Measurements from ENCODE around the gene STXBP2. TPM values are rescaled to one million over a fixed set of nuclear protein-coding genes. Genes with fewer than 3 reads are reported as not detected.

The STXBP2 gene
- total RNA-seq, 1 experiment from 2014 or later = 141 TPM

GRCh38 chr19:7641290-7642276 is 4.7 kb downstream of the STXBP2 start:
- H3K79me2 ChIP-seq (ENCODE audit: insufficient read depth, low read length) = peaks cover 17% of the 10 kb centered on the region
- POLR2A ChIA-PET = no interaction called here
- peaks cover 0 to 6% of the 10 kb centered on the region in 2 experiments; a peak in 1 of 4 replicates for H3K36me3 ChIP-seq (ENCODE audit: control insufficient read depth in 1 of 2, insufficient read depth in 2 of 2, low read length in 2 of 2)
- ATAC-seq (no peak), DNase-seq (ENCODE audit: low read depth, low spot score) (no peak)
- no peaks in the 10 kb centered on the region for H4K20me1 ChIP-seq (ENCODE audit: insufficient read depth)
- no peaks in the 10 kb centered on the region for H3K9me2 ChIP-seq (ENCODE audit: insufficient read depth)
- H3K9ac ChIP-seq (ENCODE audit: low read length) = no peak overlapping the region
- TF ChIP-seq CTCF (IDR thresholded peaks at IDR 0.05 in 2 of 3, conservative IDR thresholded peaks at IDR 0.05 in 1 of 3; ENCODE audit: borderline replicate concordance in 1 of 3, insufficient read depth in 1 of 3, low read depth in 2 of 3, low read length in 2 of 3) = peak in 2 of 3 experiments; percentile 22 to 42; a peak in 4 of 6 replicates
- TF ChIP-seq SP1 (IDR thresholded peaks at IDR 0.05; ENCODE audit: low read depth) = no peak
- H3K27ac ChIP-seq (ENCODE audit: low read depth, low read length) = no peak overlapping the region
- peaks cover 6 to 22% of the 10 kb centered on the region in 2 experiments; a peak in 3 of 4 replicates for H3K4me1 ChIP-seq (ENCODE audit: control insufficient read depth in 1 of 2, insufficient read depth in 2 of 2, low read length in 2 of 2)
- CTCF ChIA-PET = interaction anchor here (1.0 to 1.1 kb wide), 3 partner anchors 12 to 158 kb away, joined by 3 to 7 read pairs (median 4); no protein-coding TSS in a partner anchor
- H3K27me3 ChIP-seq (ENCODE audit: insufficient read depth, low read length) = no peaks in the 10 kb centered on the region
- no TSS peak for BruUV-seq (replicated peaks)
- RAD21 ChIA-PET (ENCODE audit: low non-redundant PET in 1 of 2, low total read pairs in 2 of 2, uncharacterized antibody in 2 of 2, unreplicated experiment in 2 of 2) = no interaction called here
- intact Hi-C loops (cut with micrococcal nuclease) = no loop called here
- H3K4me2 ChIP-seq (ENCODE audit: low read length) = no peak overlapping the region
- H3K9me3 ChIP-seq (ENCODE audit: control insufficient read depth in 1 of 2, insufficient read depth in 1 of 2, low read depth in 1 of 2, low read length in 2 of 2) = peaks cover 0 to 4% of the 10 kb centered on the region in 2 experiments; a peak in 1 of 4 replicates
- no peak overlapping the region for H3K4me3 ChIP-seq (replicated peaks in 1 of 2; ENCODE audit: low read depth in 1 of 2, low read length in 2 of 2)
- H2AFZ ChIP-seq (ENCODE audit: low read depth, low read length, poor library complexity, severe bottlenecking) = no peak overlapping the region

- intact Hi-C loops (cut with micrococcal nuclease) = no loop called here
- ChIA-PET CTCF (no interaction called here), POLR2A (no interaction called here), RAD21 (ENCODE audit: low non-redundant PET in 1 of 2, low total read pairs in 2 of 2, uncharacterized antibody in 2 of 2, unreplicated experiment in 2 of 2) (no interaction called here)
- Histone ChIP-seq H3K36me3 (ENCODE audit: control insufficient read depth in 1 of 2, insufficient read depth in 2 of 2, low read length in 2 of 2) (peaks cover 0 to 11% of the 10 kb centered on the region in 2 experiments; a peak in 1 of 4 replicates), H2AFZ (ENCODE audit: low read depth, low read length, poor library complexity, severe bottlenecking) (no peak overlapping the region), H4K20me1 (ENCODE audit: insufficient read depth) (no peaks in the 10 kb centered on the region), H3K4me1 (ENCODE audit: control insufficient read depth in 1 of 2, insufficient read depth in 2 of 2, low read length in 2 of 2) (peaks cover 5 to 20% of the 10 kb centered on the region in 2 experiments; a peak in 3 of 4 replicates), H3K9me3 (ENCODE audit: control insufficient read depth in 1 of 2, insufficient read depth in 1 of 2, low read depth in 1 of 2, low read length in 2 of 2) (peaks cover 0 to 4% of the 10 kb centered on the region in 2 experiments; a peak in 1 of 4 replicates), H3K4me2 (ENCODE audit: low read length) (no peak overlapping the region), H3K27me3 (ENCODE audit: insufficient read depth, low read length) (no peaks in the 10 kb centered on the region), H3K4me3 (replicated peaks in 1 of 2; ENCODE audit: low read depth in 1 of 2, low read length in 2 of 2) (no peak overlapping the region), H3K9me2 (ENCODE audit: insufficient read depth) (no peaks in the 10 kb centered on the region), H3K79me2 (ENCODE audit: insufficient read depth, low read length) (peaks cover 15% of the 10 kb centered on the region), H3K9ac (ENCODE audit: low read length) (no peak overlapping the region), H3K27ac (ENCODE audit: low read depth, low read length) (no peak overlapping the region)
- ATAC-seq (no peak), DNase-seq (ENCODE audit: low read depth, low spot score) (no peak)
- no TSS peak for BruUV-seq (replicated peaks)
- TF ChIP-seq ELF1 (IDR thresholded peaks at IDR 0.05; ENCODE audit: borderline replicate concordance, low read depth) = no peak
- no peak for TF ChIP-seq SRF (IDR thresholded peaks at IDR 0.05; ENCODE audit: low read depth)
- TF ChIP-seq POLR2AphosphoS5 (IDR thresholded peaks at IDR 0.05; ENCODE audit: low read depth, low read length) = no peak
- TF ChIP-seq CTCF (IDR thresholded peaks at IDR 0.05 in 2 of 3, conservative IDR thresholded peaks at IDR 0.05 in 1 of 3; ENCODE audit: borderline replicate concordance in 1 of 3, insufficient read depth in 1 of 3, low read depth in 2 of 3, low read length in 2 of 3) = no peak
- TF ChIP-seq, protein P1, sequence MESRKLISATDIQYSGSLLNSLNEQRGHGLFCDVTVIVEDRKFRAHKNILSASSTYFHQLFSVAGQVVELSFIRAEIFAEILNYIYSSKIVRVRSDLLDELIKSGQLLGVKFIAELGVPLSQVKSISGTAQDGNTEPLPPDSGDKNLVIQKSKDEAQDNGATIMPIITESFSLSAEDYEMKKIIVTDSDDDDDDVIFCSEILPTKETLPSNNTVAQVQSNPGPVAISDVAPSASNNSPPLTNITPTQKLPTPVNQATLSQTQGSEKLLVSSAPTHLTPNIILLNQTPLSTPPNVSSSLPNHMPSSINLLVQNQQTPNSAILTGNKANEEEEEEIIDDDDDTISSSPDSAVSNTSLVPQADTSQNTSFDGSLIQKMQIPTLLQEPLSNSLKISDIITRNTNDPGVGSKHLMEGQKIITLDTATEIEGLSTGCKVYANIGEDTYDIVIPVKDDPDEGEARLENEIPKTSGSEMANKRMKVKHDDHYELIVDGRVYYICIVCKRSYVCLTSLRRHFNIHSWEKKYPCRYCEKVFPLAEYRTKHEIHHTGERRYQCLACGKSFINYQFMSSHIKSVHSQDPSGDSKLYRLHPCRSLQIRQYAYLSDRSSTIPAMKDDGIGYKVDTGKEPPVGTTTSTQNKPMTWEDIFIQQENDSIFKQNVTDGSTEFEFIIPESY (IDR thresholded peaks at IDR 0.05; ENCODE audit: extremely low read depth, insufficient replicate concordance, low read length) = no peak
- TF ChIP-seq RAD21 (IDR thresholded peaks at IDR 0.05; ENCODE audit: low read depth) = no peak
- TF ChIP-seq EZH2phosphoT487 (IDR thresholded peaks at IDR 0.05; ENCODE audit: borderline replicate concordance) = no peak
Measured at GRCh38 chr19:7642295-7643030, 5.6 kb downstream of the STXBP2 start.
